Stimulated activated CD8-positive, alpha-beta memory T cell treated with anti-CD3 and anti-CD28 coated beads, Interleukin-7, amount 100 ng/mL, for 48 hours (primary cell): ENCODE results near the gene TMEM62.
"Not testable (repeated sequence)": the region's sequence is repeated elsewhere in the genome, so short reads cannot be mapped to it uniquely, and the experiment has no call there.

Source experiments
- DNase-seq, 2 donors: peaks; one replicate each; pipeline ENCODE4 v3.0.0-alpha.2; 2020; ENCODE audit warnings: low read depth in 1 of 2; ENCODE audit errors: extremely low read depth in 1 of 2

Gene TMEM62

GRCh38 chr15:43118829-43119228 lies 14.6 kb upstream of the TMEM62 start:
- no peak for DNase-seq

- DNase-seq = no peak
Observed at GRCh38 chr15:43121863-43122262, 11.5 kb upstream of the TMEM62 start.

- no peak for DNase-seq
Observed at GRCh38 chr15:43125100-43125661, 8.2 kb upstream of the TMEM62 start.

GRCh38 chr15:43126356-43126755 lies 7.0 kb upstream of the TMEM62 start:
- DNase-seq = no peak

- no peak for DNase-seq
Observed at GRCh38 chr15:43127752-43128151, 5.6 kb upstream of the TMEM62 start.

- not testable (repeated sequence) for DNase-seq
Observed at GRCh38 chr15:43128174-43128979, 5.0 kb upstream of the TMEM62 start.

- DNase-seq = no peak
Observed at GRCh38 chr15:43128980-43129335, 4.4 kb upstream of the TMEM62 start.

GRCh38 chr15:43132830-43133429 lies 456 bp upstream of the TMEM62 start:
- no peak for DNase-seq

- no peak for DNase-seq
Observed at GRCh38 chr15:43134157-43134635, 810 bp downstream of the TMEM62 start.

- no peak for DNase-seq
Observed at GRCh38 chr15:43135351-43135750, 2.0 kb downstream of the TMEM62 start.

- DNase-seq = no peak
Observed at GRCh38 chr15:43143203-43143941, 10.0 kb downstream of the TMEM62 start.

GRCh38 chr15:43144512-43144911 lies 11.1 kb downstream of the TMEM62 start:
- no peak for DNase-seq

- DNase-seq = no peak
Observed at GRCh38 chr15:43146184-43146583, 12.8 kb downstream of the TMEM62 start.

GRCh38 chr15:43150191-43150929 lies 17.0 kb downstream of the TMEM62 start:
- DNase-seq = no peak

- no peak for DNase-seq
Observed at GRCh38 chr15:43151688-43152087, 18.3 kb downstream of the TMEM62 start.

GRCh38 chr15:43153269-43153668 lies 19.9 kb downstream of the TMEM62 start:
- no peak for DNase-seq

- DNase-seq = no peak
Observed at GRCh38 chr15:43165801-43166325, 32.5 kb downstream of the TMEM62 start.

- DNase-seq = not testable (repeated sequence)
Observed at GRCh38 chr15:43167261-43167660, 33.9 kb downstream of the TMEM62 start.

GRCh38 chr15:43168192-43169107 lies 35.1 kb downstream of the TMEM62 start:
- no peak for DNase-seq
